ENCODE data around the gene CNPY3. TPM values are rescaled to one million over a fixed set of nuclear protein-coding genes. Genes with fewer than 3 reads are reported as not detected.
"Not testable (repeated sequence)": the region's sequence is repeated elsewhere in the genome, so short reads cannot be mapped to it uniquely, and the experiment has no call there.

CNPY3 gene
- total RNA-seq, 1 donor from 2014 or later = 38.0 TPM

DNA sequence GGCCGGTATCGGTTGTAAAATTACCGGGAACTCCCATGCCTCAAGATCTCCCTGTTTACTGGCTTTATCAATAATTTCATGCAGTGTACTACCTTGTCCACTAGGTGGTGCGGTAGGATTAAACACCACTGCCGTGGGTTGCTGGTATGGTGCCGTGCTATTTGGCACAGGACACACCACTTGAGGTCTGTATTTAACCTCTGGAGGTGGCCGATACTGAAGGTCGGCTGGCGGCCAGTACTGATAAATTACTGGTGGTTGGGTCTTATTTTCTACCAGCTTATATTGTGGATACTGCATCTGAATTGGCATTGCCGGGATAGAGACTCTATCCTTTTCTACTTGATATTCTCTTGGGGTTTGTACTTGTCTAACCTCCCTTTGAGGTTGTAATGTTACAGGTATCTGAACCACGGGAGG, 27.7 kb upstream of the CNPY3 start:
- no peaks in the 10 kb centered on the region for H3K36me3 Mint-ChIP-seq
- Histone ChIP-seq H3K79me2 (ENCODE audit: low read depth) (no peaks in the 10 kb centered on the region), H3K27me3 (no peaks in the 10 kb centered on the region), H3K4me2 (peak overlapping the region; percentile 51), H2AFZ (replicated peaks) (no peak overlapping the region), H3K36me3 (no peaks in the 10 kb centered on the region), H3K27ac (no peak overlapping the region), H3K9me3 (ENCODE audit: low read depth) (no peaks in the 10 kb centered on the region), H4K20me1 (ENCODE audit: low read depth) (no peaks in the 10 kb centered on the region), H3K9ac (no peak overlapping the region), H3K4me3 (no peak overlapping the region), H3F3A (ENCODE audit: low read depth) (peaks cover 21% of the 10 kb centered on the region), H3K4me1 (peaks cover 32% of the 10 kb centered on the region)
- no peaks in the 10 kb centered on the region for H3K9me3 Mint-ChIP-seq
- DNase-seq (ENCODE audit: low spot score) = peak; percentile 90
- H3K4me1 Mint-ChIP-seq = peaks cover 22% of the 10 kb centered on the region
- H3K4me3 Mint-ChIP-seq = peak overlapping the region; percentile 12
- TF ChIP-seq, protein P1, sequence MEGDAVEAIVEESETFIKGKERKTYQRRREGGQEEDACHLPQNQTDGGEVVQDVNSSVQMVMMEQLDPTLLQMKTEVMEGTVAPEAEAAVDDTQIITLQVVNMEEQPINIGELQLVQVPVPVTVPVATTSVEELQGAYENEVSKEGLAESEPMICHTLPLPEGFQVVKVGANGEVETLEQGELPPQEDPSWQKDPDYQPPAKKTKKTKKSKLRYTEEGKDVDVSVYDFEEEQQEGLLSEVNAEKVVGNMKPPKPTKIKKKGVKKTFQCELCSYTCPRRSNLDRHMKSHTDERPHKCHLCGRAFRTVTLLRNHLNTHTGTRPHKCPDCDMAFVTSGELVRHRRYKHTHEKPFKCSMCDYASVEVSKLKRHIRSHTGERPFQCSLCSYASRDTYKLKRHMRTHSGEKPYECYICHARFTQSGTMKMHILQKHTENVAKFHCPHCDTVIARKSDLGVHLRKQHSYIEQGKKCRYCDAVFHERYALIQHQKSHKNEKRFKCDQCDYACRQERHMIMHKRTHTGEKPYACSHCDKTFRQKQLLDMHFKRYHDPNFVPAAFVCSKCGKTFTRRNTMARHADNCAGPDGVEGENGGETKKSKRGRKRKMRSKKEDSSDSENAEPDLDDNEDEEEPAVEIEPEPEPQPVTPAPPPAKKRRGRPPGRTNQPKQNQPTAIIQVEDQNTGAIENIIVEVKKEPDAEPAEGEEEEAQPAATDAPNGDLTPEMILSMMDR (IDR thresholded peaks at IDR 0.05) = peak; percentile 88
- no peak for TF ChIP-seq EZH2phosphoT487 (IDR thresholded peaks at IDR 0.05)
- no peak overlapping the region for H3K27ac Mint-ChIP-seq
- H3K27me3 Mint-ChIP-seq (ENCODE audit: insufficient read depth, low read depth) = peaks cover 6% of the 10 kb centered on the region

DNA sequence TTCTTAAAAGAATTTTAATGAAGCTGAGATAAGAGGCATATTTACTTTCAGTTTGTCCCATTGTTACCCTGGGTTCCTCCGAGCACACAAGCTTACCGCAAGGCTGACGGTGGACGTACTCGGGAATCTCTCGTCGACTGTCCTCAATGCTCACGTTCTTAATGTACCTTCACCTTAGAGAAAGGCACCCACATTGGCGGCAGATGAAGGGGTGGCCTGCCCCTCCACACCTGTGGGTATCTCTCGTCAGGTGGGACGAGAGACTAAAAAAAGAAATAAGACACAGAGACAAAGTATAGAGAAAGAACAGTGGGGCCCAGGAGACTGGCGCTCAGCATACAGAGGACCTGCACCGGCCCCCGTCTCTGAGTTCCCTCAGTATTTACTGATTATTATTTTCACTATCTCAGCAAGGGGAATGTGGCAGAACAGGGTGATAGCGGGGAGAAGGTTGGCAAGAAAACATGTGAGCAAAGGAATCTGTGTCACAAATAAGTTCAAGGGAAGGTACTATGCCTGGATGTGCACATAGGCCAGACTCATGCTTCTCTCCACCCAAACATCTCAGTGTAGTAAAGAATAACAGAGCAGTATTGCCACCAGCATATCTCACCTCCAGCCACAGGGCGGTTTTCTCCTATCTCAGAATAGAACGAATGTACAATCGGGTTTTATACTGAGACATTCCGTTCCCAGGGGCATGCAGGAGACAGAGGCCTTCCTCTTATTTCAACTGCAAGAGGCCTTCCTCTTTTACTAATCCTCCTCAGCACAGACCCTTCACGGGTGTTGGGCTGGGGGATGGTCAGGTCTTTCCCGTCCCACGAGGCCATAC, 26.6 kb upstream of the CNPY3 start:
- not testable (repeated sequence) for H3K4me2 ChIP-seq; H3K9me3 Mint-ChIP-seq; H3K9me3 ChIP-seq (ENCODE audit: low read depth); H3K27ac ChIP-seq; H3K4me3 ChIP-seq; H4K20me1 ChIP-seq (ENCODE audit: low read depth); H3K79me2 ChIP-seq (ENCODE audit: low read depth); H3K36me3 Mint-ChIP-seq; H3K36me3 ChIP-seq; H3K27me3 ChIP-seq; H3K4me3 Mint-ChIP-seq; DNase-seq (ENCODE audit: low spot score); H3K27me3 Mint-ChIP-seq (ENCODE audit: insufficient read depth, low read depth); H3K9ac ChIP-seq
- H3K27ac Mint-ChIP-seq = peak overlapping the region; percentile 51
- peaks cover 22% of the 10 kb centered on the region for H3K4me1 Mint-ChIP-seq
- H2AFZ ChIP-seq (replicated peaks) = peak overlapping the region; percentile 53
- peaks cover 21% of the 10 kb centered on the region for H3F3A ChIP-seq (ENCODE audit: low read depth)
- H3K4me1 ChIP-seq = peaks cover 32% of the 10 kb centered on the region

DNA sequence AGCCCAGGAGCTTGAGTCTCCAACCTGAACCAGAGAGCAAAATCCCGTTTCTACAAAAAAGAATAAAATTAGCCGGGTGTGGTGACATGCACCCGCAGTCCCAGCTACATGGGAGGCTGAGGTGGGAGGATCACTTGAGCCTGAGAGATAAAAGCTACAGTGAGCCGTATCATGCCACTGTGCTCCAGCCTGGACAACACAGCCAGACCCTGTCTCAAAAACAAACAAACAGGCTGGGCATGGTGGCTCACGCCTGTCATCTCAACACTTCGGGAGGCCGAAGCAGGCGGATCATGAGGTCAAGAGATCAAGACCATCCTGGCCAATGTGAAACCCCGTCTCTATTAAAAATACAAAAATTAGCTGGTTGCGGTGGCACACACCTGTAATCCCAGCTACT, 24.8 kb upstream of the CNPY3 start:
- H3K9ac ChIP-seq = no peak overlapping the region
- no peak for TF ChIP-seq EZH2phosphoT487 (IDR thresholded peaks at IDR 0.05)
- TF ChIP-seq, protein P1 (IDR thresholded peaks at IDR 0.05) = no peak
- TF ChIP-seq EZH2 (IDR thresholded peaks at IDR 0.05) = no peak
- peaks cover 27% of the 10 kb centered on the region for H3K4me1 ChIP-seq
- H3K27me3 ChIP-seq = no peaks in the 10 kb centered on the region
- H3K4me3 ChIP-seq = no peak overlapping the region
- Mint-ChIP-seq H3K27ac (no peak overlapping the region), H3K4me1 (peaks cover 17% of the 10 kb centered on the region), H3K9me3 (no peaks in the 10 kb centered on the region), H3K36me3 (no peaks in the 10 kb centered on the region), H3K4me3 (no peak overlapping the region), H3K27me3 (ENCODE audit: insufficient read depth, low read depth) (peaks cover 4% of the 10 kb centered on the region)
- H3K9me3 ChIP-seq (ENCODE audit: low read depth) = no peaks in the 10 kb centered on the region
- peaks cover 16% of the 10 kb centered on the region for H3F3A ChIP-seq (ENCODE audit: low read depth)
- no peak overlapping the region for H3K4me2 ChIP-seq
- H3K27ac ChIP-seq = no peak overlapping the region
- no peak for DNase-seq (ENCODE audit: low spot score)
- no peaks in the 10 kb centered on the region for H4K20me1 ChIP-seq (ENCODE audit: low read depth)
- no peaks in the 10 kb centered on the region for H3K36me3 ChIP-seq
- no peaks in the 10 kb centered on the region for H3K79me2 ChIP-seq (ENCODE audit: low read depth)
- no peak overlapping the region for H2AFZ ChIP-seq (replicated peaks)

GRCh38 chr6:42907336-42907735, 21.9 kb upstream of the CNPY3 start:
- Mint-ChIP-seq H3K27me3 (ENCODE audit: insufficient read depth, low read depth) (peaks cover 10% of the 10 kb centered on the region), H3K4me3 (no peak overlapping the region), H3K4me1 (peaks cover 8% of the 10 kb centered on the region), H3K9me3 (no peaks in the 10 kb centered on the region), H3K27ac (no peak overlapping the region), H3K36me3 (no peaks in the 10 kb centered on the region)
- no peaks in the 10 kb centered on the region for H3K27me3 ChIP-seq
- peaks cover 3% of the 10 kb centered on the region for H3K4me1 ChIP-seq
- H3K4me3 ChIP-seq = no peak overlapping the region
- TF ChIP-seq, protein P1 (IDR thresholded peaks at IDR 0.05) = no peak
- TF ChIP-seq EZH2 (IDR thresholded peaks at IDR 0.05) (no peak), EZH2phosphoT487 (IDR thresholded peaks at IDR 0.05) (no peak)
- H4K20me1 ChIP-seq (ENCODE audit: low read depth) = no peaks in the 10 kb centered on the region
- no peak overlapping the region for H3K4me2 ChIP-seq
- H3K79me2 ChIP-seq (ENCODE audit: low read depth) = no peaks in the 10 kb centered on the region
- peaks cover 20% of the 10 kb centered on the region for H3F3A ChIP-seq (ENCODE audit: low read depth)
- H2AFZ ChIP-seq (replicated peaks) = peak overlapping the region; percentile 5
- no peaks in the 10 kb centered on the region for H3K9me3 ChIP-seq (ENCODE audit: low read depth)
- H3K9ac ChIP-seq = no peak overlapping the region
- no peaks in the 10 kb centered on the region for H3K36me3 ChIP-seq
- no peak overlapping the region for H3K27ac ChIP-seq
- DNase-seq (ENCODE audit: low spot score) = no peak

Measured in neural progenitor cell (in vitro differentiated cells).